Activated T-helper 1 cell treated with anti-CD3 and anti-CD28 coated beads, Interleukin-12 subunit alpha, Interleukin-12 subunit beta, Interleukin-2, Interleukin-4 antibody, amounts not matched to agents 30 ng/mL and 10 ng/mL and 1 ng/mL, durations not matched to agents 14 hours and 24 hours and 36 hours (primary cell): ENCODE results near the gene TRIM36. TPM values are rescaled to one million over a fixed set of nuclear protein-coding genes. Genes with fewer than 3 reads are reported as not detected.

Experiments
- DNase-seq: peaks from one replicate; pipeline ENCODE4 v3.0.0; 2021; ENCODE audit warnings: low spot score
- H3K27ac Mint-ChIP-seq: one replicate; pipeline ENCODE4 v1.8.0; 2021; ENCODE audit warnings: mild to moderate bottlenecking, mixed read lengths
- H3K27me3 Mint-ChIP-seq: one replicate; pipeline ENCODE4 v1.8.0; 2022; ENCODE audit warnings: mild to moderate bottlenecking, moderate library complexity, mixed read lengths; ENCODE audit not compliant: insufficient read depth
- H3K36me3 Mint-ChIP-seq: one replicate; pipeline ENCODE4 v1.8.0; 2021; ENCODE audit warnings: low read depth, mixed read lengths
- H3K4me1 Mint-ChIP-seq: one replicate; pipeline ENCODE4 v1.8.0; 2021; ENCODE audit warnings: low read depth, mixed read lengths
- H3K4me3 Mint-ChIP-seq: one replicate; pipeline ENCODE4 v1.8.0; 2021; ENCODE audit warnings: mild to moderate bottlenecking, moderate library complexity, mixed read lengths
- H3K9me3 Mint-ChIP-seq: one replicate; pipeline ENCODE4 v1.8.0; 2021; ENCODE audit warnings: mixed read lengths
- intact Hi-C: fragments of 100-400 bp; cut with micrococcal nuclease; formaldehyde crosslinking; loops from one replicate; pipeline ENCODE4 v1.15.1; 2024
- total RNA-seq: library from RNA; stranded (reverse); gene quantifications from 2 replicates; pipeline ENCODE4 v1.2.3, GENCODE V29; 2022

TRIM36 gene
- total RNA-seq, 1 donor from 2014 or later = not detected

- H3K27ac Mint-ChIP-seq = no peak overlapping the region
- DNase-seq = no peak
- no peaks in the 10 kb centered on the region for H3K36me3 Mint-ChIP-seq
- H3K4me1 Mint-ChIP-seq = no peaks in the 10 kb centered on the region
- no peak overlapping the region for H3K4me3 Mint-ChIP-seq
- H3K9me3 Mint-ChIP-seq = no peaks in the 10 kb centered on the region
- peaks cover 4% of the 10 kb centered on the region for H3K27me3 Mint-ChIP-seq
- intact Hi-C loops = loop anchor here (5.0 kb wide), 2 partner anchors 71 to 201 kb away; partner anchors contain the start of genes CCDC112 and TRIM36
These were observed 73.5 kb downstream of the TRIM36 start for GRCh38 chr5:115096034-115096769.

- H3K4me1 Mint-ChIP-seq = no peaks in the 10 kb centered on the region
- peaks cover 12% of the 10 kb centered on the region for H3K27me3 Mint-ChIP-seq
- intact Hi-C loops = no loop called here
- no peak for DNase-seq
- H3K4me3 Mint-ChIP-seq = no peak overlapping the region
- no peak overlapping the region for H3K27ac Mint-ChIP-seq
- no peaks in the 10 kb centered on the region for H3K9me3 Mint-ChIP-seq
- H3K36me3 Mint-ChIP-seq = no peaks in the 10 kb centered on the region
These were observed 81.8 kb downstream of the TRIM36 start for GRCh38 chr5:115087951-115088350.

GRCh38 chr5:115086473-115086872 lies 83.2 kb downstream of the TRIM36 start:
- Mint-ChIP-seq H3K36me3 (no peaks in the 10 kb centered on the region), H3K4me1 (no peaks in the 10 kb centered on the region), H3K4me3 (no peak overlapping the region), H3K9me3 (no peaks in the 10 kb centered on the region), H3K27ac (no peak overlapping the region), H3K27me3 (peaks cover 12% of the 10 kb centered on the region)
- DNase-seq = no peak
- intact Hi-C loops = no loop called here

- H3K9me3 Mint-ChIP-seq = no peaks in the 10 kb centered on the region
- DNase-seq = no peak
- no peaks in the 10 kb centered on the region for H3K4me1 Mint-ChIP-seq
- no peak overlapping the region for H3K4me3 Mint-ChIP-seq
- no peak overlapping the region for H3K27ac Mint-ChIP-seq
- H3K27me3 Mint-ChIP-seq = peaks cover 7% of the 10 kb centered on the region
- no peaks in the 10 kb centered on the region for H3K36me3 Mint-ChIP-seq
- intact Hi-C loops = no loop called here
These were observed 85.4 kb downstream of the TRIM36 start for GRCh38 chr5:115084246-115084793.

GRCh38 chr5:115079924-115080623 lies 89.6 kb downstream of the TRIM36 start:
- no peak for DNase-seq
- intact Hi-C loops = no loop called here
- H3K4me1 Mint-ChIP-seq = no peaks in the 10 kb centered on the region
- H3K9me3 Mint-ChIP-seq = no peaks in the 10 kb centered on the region
- no peak overlapping the region for H3K4me3 Mint-ChIP-seq
- peaks cover 8% of the 10 kb centered on the region for H3K27me3 Mint-ChIP-seq
- H3K36me3 Mint-ChIP-seq = no peaks in the 10 kb centered on the region
- no peak overlapping the region for H3K27ac Mint-ChIP-seq

Other genes with a start within 250 kb of the TRIM36 start
- gene PGGT1B, start 93.0 kb upstream of the TRIM36 start, total RNA-seq = 42.7 and 42.9 TPM in 2 replicates
- gene CCDC112, start 126.7 kb upstream of the TRIM36 start, total RNA-seq = 0.22 and 0.29 TPM in 2 replicates